Ureter (tissue), 1 donor: ENCODE results near the gene RIN1. TPM values are rescaled to one million over a fixed set of nuclear protein-coding genes. Genes with fewer than 3 reads are reported as not detected.
A peak's percentile ranks its signal among the peaks of the same experiment; 100 is the strongest.
"Not testable (repeated sequence)": the region's sequence is repeated elsewhere in the genome, so short reads cannot be mapped to it uniquely, and the experiment has no call there.

Experiments used
- DNase-seq: peaks from one replicate; pipeline ENCODE4 v3.0.0-alpha.2; 2020; ENCODE audit warnings: low spot score
- total RNA-seq: library from RNA; stranded (reverse); gene quantifications from one replicate; pipeline ENCODE4 v1.2.4, GENCODE V29; 2023
- donor health status: DM: yes; HTN: yes; CAD: no.

RIN1 gene
- total RNA-seq, 1 donor from 2014 or later, result 16.7 TPM

GRCh38 chr11:66359662-66360087 lies 23.4 kb upstream of the RIN1 start:
- DNase-seq, result no peak

- not testable (repeated sequence) for DNase-seq
Observed at GRCh38 chr11:66350560-66351235, 14.5 kb upstream of the RIN1 start.

GRCh38 chr11:66349084-66349386 lies 12.8 kb upstream of the RIN1 start:
- DNase-seq, result no peak

GRCh38 chr11:66347425-66348276 lies 11.4 kb upstream of the RIN1 start, which contains the start of gene B4GAT1:
TSS of gene B4GAT1 (minus strand) at chr11:66347629. CDS start at chr11:66347545, 84 bp downstream.
- peak; percentile 93 for DNase-seq

GRCh38 chr11:66346476-66347424 lies 10.5 kb upstream of the RIN1 start:
- no peak for DNase-seq

- no peak for DNase-seq
Observed at GRCh38 chr11:66345316-66345649, 9.0 kb upstream of the RIN1 start.

- peak; percentile 98 for DNase-seq
Observed at GRCh38 chr11:66344550-66345315, 8.5 kb upstream of the RIN1 start, which contains the start of gene BRMS1. TSS of gene BRMS1 (minus strand) at chr11:66345104. CDS start at chr11:66342234, 2,870 bp downstream.

GRCh38 chr11:66343176-66343575 lies 6.9 kb upstream of the RIN1 start:
- no peak for DNase-seq

GRCh38 chr11:66341502-66342126 lies 5.4 kb upstream of the RIN1 start:
- no peak for DNase-seq

- DNase-seq, result no peak
Observed at GRCh38 chr11:66340596-66341501, 4.6 kb upstream of the RIN1 start.

- DNase-seq, result no peak
Observed at GRCh38 chr11:66339686-66340483, 3.7 kb upstream of the RIN1 start.

- DNase-seq, result no peak
Observed at GRCh38 chr11:66339162-66339675, 3.0 kb upstream of the RIN1 start.

GRCh38 chr11:66338276-66339161 lies 2.3 kb upstream of the RIN1 start:
- no peak for DNase-seq

- no peak for DNase-seq
Observed at GRCh38 chr11:66337103-66337899, 1.1 kb upstream of the RIN1 start.

- DNase-seq, result no peak
Observed at GRCh38 chr11:66335531-66336233, 552 bp downstream of the RIN1 start.
